Measurements from ENCODE around the gene TBC1D14. TPM values are rescaled to one million over a fixed set of nuclear protein-coding genes. Genes with fewer than 3 reads are reported as not detected.

Gene TBC1D14
- polyA plus RNA-seq, 3 donors, result 36.3 to 44.7 (median 39.3) TPM

DNA sequence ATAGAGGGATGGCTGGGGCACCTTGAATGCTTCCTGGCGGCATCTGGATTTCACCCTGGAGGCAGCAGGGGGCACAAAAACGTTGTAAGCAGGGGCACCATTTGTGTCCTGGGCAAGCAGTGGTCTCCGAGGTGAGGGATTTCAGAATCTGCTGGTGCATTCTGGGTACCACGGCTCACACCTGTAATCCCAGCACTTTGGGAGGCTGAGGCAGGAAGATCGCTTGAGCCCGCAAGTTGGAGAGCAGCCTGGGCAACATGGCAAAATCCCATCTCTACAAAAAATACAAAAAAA, 16.8 kb upstream of the TBC1D14 start:
- Mint-ChIP-seq H3K4me3 (peak overlapping the region in 1 of 2 donors; percentile 77), H3K27me3 (ENCODE audit: low read depth in 3 of 3) (peaks cover 0 to 1% (median 1%) of the 10 kb centered on the region in 3 donors), H3K4me1 (peaks cover 64% of the 10 kb centered on the region), H3K9me3 (peaks cover 8 to 33% (median 27%) of the 10 kb centered on the region in 7 donors), H3K27ac (peak overlapping the region; percentile 94 to 99 (median 97)), H3K36me3 (peaks cover 8% of the 10 kb centered on the region in 2 donors)
- Histone ChIP-seq H3K79me2 (ENCODE audit: insufficient read depth, low read length) (no peaks in the 10 kb centered on the region), H3K4me3 (replicated peaks in 1 of 3; ENCODE audit: low read depth in 2 of 3, low read length in 3 of 3) (peak overlapping the region in 1 of 3 experiments; percentile 63), H2AFZ (ENCODE audit: insufficient read depth, low read depth, low read length, poor library complexity, severe bottlenecking) (peak overlapping the region; percentile 75), H3K36me3 (replicated peaks in 1 of 2; ENCODE audit: control insufficient read depth in 1 of 2, insufficient read depth in 2 of 2, low read length in 2 of 2) (no peaks in the 10 kb centered on the region), H3K9me3 (replicated peaks in 1 of 2; ENCODE audit: control insufficient read depth in 1 of 2, insufficient read depth in 1 of 2, low read length in 2 of 2) (peaks cover 9 to 28% of the 10 kb centered on the region in 2 donors), H3K4me1 (ENCODE audit: control insufficient read depth in 1 of 2, insufficient read depth in 2 of 2, low read length in 2 of 2) (peaks cover 62 to 68% of the 10 kb centered on the region in 2 donors), H3K9ac (ENCODE audit: insufficient read depth, low read length, poor library complexity, severe bottlenecking) (peak overlapping the region; percentile 57), H3K4me2 (replicated peaks; ENCODE audit: extremely low read depth, low read length, poor library complexity, severe bottlenecking) (peak overlapping the region; percentile 73), H4K20me1 (ENCODE audit: insufficient read depth, low read length) (no peaks in the 10 kb centered on the region), H3K27ac (ENCODE audit: low read depth in 1 of 2, low read length in 2 of 2) (peak overlapping the region; percentile 80 to 88), H3K27me3 (ENCODE audit: control insufficient read depth in 2 of 2, insufficient read depth in 2 of 2, low read length in 2 of 2) (no peaks in the 10 kb centered on the region)
- WGBS (ENCODE audit: insufficient coverage), result 66% methylated on average over 6 of the region's 6 CpGs
- intact Hi-C loops (cut with micrococcal nuclease), result loop anchor here in 1 of 2 donors (5.0 kb wide), 1 partner anchor 49 kb away; no protein-coding TSS in a partner anchor
- TF ChIP-seq, protein P1, sequence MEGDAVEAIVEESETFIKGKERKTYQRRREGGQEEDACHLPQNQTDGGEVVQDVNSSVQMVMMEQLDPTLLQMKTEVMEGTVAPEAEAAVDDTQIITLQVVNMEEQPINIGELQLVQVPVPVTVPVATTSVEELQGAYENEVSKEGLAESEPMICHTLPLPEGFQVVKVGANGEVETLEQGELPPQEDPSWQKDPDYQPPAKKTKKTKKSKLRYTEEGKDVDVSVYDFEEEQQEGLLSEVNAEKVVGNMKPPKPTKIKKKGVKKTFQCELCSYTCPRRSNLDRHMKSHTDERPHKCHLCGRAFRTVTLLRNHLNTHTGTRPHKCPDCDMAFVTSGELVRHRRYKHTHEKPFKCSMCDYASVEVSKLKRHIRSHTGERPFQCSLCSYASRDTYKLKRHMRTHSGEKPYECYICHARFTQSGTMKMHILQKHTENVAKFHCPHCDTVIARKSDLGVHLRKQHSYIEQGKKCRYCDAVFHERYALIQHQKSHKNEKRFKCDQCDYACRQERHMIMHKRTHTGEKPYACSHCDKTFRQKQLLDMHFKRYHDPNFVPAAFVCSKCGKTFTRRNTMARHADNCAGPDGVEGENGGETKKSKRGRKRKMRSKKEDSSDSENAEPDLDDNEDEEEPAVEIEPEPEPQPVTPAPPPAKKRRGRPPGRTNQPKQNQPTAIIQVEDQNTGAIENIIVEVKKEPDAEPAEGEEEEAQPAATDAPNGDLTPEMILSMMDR (IDR thresholded peaks at IDR 0.05), result no peak
- no peak for DNase-seq

DNA sequence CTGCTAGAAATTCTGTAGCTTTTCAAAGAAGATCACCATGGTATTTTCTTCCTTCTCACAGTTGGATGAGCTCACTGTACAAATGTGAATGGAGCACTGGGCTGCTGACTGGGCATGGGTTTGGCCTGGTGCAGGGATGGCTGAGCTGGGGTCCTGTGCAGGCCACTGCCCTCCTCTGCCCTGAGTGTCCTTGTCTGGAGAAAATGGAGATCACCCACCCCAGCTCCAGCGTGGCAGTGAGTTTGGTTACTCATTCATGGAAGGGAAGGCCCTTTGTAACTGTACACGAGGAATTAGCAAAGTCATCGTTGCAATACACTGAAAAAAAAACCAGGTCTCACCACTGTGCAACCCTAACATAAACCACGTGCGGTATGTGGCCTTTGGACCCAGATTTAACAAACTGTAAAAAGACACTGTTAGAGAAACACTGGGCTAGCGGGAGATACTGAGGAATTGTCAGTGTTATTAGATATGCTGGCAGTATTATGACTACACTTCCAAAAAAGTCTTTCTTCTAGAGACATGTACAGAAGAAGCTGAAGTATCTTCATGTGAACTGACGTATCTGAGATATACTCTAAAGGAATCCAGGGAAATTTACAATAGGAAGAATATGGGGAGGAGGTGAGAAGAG, 16.1 kb upstream of the TBC1D14 start:
- Mint-ChIP-seq H3K9me3 (peaks cover 8 to 33% (median 27%) of the 10 kb centered on the region in 7 donors), H3K4me1 (peaks cover 57% of the 10 kb centered on the region), H3K27me3 (ENCODE audit: low read depth in 3 of 3) (peaks cover 0 to 1% (median 1%) of the 10 kb centered on the region in 3 donors), H3K36me3 (peaks cover 8% of the 10 kb centered on the region in 2 donors), H3K27ac (peak overlapping the region; percentile 94 to 99 (median 97)), H3K4me3 (peak overlapping the region; percentile 10 to 59)
- H3K9ac ChIP-seq (ENCODE audit: insufficient read depth, low read length, poor library complexity, severe bottlenecking), result no peak overlapping the region
- H3K27ac ChIP-seq (ENCODE audit: low read depth in 1 of 2, low read length in 2 of 2), result peak overlapping the region; percentile 80 to 88
- peaks cover 9 to 28% of the 10 kb centered on the region in 2 donors for H3K9me3 ChIP-seq (replicated peaks in 1 of 2; ENCODE audit: control insufficient read depth in 1 of 2, insufficient read depth in 1 of 2, low read length in 2 of 2)
- no peaks in the 10 kb centered on the region for H3K36me3 ChIP-seq (replicated peaks in 1 of 2; ENCODE audit: control insufficient read depth in 1 of 2, insufficient read depth in 2 of 2, low read length in 2 of 2)
- WGBS (ENCODE audit: insufficient coverage), result 40% methylated on average over 2 of the region's 7 CpGs
- peak; percentile 71 to 80 (median 73) for DNase-seq
- intact Hi-C loops (cut with micrococcal nuclease), result loop anchor here in 1 of 2 donors (5.0 kb wide), 1 partner anchor 49 kb away; no protein-coding TSS in a partner anchor
- peak overlapping the region; percentile 0 for H3K4me2 ChIP-seq (replicated peaks; ENCODE audit: extremely low read depth, low read length, poor library complexity, severe bottlenecking)
- peak overlapping the region; percentile 33 for H2AFZ ChIP-seq (ENCODE audit: insufficient read depth, low read depth, low read length, poor library complexity, severe bottlenecking)
- H4K20me1 ChIP-seq (ENCODE audit: insufficient read depth, low read length), result no peaks in the 10 kb centered on the region
- H3K4me3 ChIP-seq (replicated peaks in 1 of 3; ENCODE audit: low read depth in 2 of 3, low read length in 3 of 3), result no peak overlapping the region
- H3K27me3 ChIP-seq (ENCODE audit: control insufficient read depth in 2 of 2, insufficient read depth in 2 of 2, low read length in 2 of 2), result no peaks in the 10 kb centered on the region
- TF ChIP-seq, protein P1 (IDR thresholded peaks at IDR 0.05), result no peak
- peaks cover 55 to 61% of the 10 kb centered on the region in 2 donors for H3K4me1 ChIP-seq (ENCODE audit: control insufficient read depth in 1 of 2, insufficient read depth in 2 of 2, low read length in 2 of 2)
- no peaks in the 10 kb centered on the region for H3K79me2 ChIP-seq (ENCODE audit: insufficient read depth, low read length)

All from CD14-positive monocyte (primary cell).